ENCODE data around the gene RGS7.

RGS7 gene

DNA sequence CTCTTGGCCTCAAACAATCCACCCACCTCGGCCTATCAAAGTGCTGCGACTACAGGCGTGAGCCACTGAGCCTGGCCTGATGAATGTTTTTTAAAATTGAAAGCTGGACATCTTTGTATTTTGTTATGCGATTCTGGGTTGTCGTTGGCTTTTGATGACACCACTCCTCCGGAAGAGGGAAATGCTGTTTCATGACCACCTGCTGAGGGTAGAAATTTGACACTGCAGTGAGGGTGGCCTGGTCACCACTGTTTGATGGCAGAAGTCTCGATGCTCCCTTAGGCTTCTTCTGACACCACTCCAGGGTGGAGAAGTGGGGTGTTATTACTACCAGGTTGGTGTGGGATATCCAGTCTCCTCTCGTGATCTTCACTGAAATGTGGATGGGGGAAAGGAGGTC lies 357.2 kb downstream of the RGS7 start:
- no peak for DNase-seq (ENCODE audit: low read depth)
- H3K4me3 ChIP-seq (ENCODE audit: low read depth, low read length) = no peak overlapping the region
- TF ChIP-seq, protein P1, sequence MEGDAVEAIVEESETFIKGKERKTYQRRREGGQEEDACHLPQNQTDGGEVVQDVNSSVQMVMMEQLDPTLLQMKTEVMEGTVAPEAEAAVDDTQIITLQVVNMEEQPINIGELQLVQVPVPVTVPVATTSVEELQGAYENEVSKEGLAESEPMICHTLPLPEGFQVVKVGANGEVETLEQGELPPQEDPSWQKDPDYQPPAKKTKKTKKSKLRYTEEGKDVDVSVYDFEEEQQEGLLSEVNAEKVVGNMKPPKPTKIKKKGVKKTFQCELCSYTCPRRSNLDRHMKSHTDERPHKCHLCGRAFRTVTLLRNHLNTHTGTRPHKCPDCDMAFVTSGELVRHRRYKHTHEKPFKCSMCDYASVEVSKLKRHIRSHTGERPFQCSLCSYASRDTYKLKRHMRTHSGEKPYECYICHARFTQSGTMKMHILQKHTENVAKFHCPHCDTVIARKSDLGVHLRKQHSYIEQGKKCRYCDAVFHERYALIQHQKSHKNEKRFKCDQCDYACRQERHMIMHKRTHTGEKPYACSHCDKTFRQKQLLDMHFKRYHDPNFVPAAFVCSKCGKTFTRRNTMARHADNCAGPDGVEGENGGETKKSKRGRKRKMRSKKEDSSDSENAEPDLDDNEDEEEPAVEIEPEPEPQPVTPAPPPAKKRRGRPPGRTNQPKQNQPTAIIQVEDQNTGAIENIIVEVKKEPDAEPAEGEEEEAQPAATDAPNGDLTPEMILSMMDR (IDR thresholded peaks at IDR 0.05; ENCODE audit: insufficient read depth, low read depth, low read length, missing control alignments) = no peak

DNA sequence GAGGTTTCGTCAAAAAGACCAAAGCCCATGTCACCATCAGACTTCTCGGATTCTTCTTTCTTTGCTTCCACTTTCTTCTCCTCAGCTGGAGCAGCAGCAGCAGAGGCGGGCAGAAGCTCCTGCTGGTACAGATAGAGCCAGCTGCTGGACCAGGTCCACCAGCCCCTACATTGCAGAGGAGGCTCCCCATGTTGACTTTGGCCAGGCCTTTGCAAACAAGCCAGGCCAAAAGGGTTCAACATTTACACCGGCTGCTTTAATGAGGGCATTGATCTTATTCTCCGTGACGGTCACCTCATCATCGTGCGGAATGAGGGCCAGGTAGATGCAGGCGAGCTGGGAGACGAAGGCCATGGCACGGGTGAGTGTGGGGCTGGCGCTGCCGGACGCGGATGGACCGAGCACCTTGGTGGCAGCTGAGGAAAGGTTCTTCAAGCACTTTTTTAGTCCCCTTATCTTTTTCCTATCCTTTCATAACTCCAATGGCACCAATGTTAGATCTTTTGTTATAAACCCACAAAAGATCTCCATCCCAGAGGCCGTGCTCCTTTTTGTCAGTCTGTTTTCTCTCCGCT lies 358.5 kb downstream of the RGS7 start:
- TF ChIP-seq, protein P1 (IDR thresholded peaks at IDR 0.05; ENCODE audit: insufficient read depth, low read depth, low read length, missing control alignments) = no peak
- DNase-seq (ENCODE audit: low read depth) = no peak
- no peak overlapping the region for H3K4me3 ChIP-seq (ENCODE audit: low read depth, low read length)

DNA sequence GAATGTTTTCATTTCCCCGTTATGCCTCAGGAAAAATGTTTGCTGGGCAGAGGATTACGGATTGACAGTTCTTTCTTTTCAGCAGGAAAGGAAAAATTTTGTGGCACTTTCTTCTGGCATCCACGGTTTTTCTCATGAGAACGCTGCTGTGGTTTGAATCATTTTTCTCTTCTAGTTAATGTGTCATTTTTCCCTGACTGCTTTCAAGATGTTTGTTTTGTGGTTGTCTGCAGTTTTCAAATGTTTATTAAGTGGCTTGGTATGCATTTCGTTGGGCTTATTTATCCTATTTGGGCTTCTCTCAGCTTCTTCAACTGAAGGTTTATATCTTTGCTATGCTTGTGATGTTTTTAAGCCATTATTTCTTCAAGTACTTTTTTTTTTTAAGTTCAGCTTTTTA lies 359.0 kb downstream of the RGS7 start:
- DNase-seq (ENCODE audit: low read depth) = no peak
- H3K4me3 ChIP-seq (ENCODE audit: low read depth, low read length) = no peak overlapping the region
- TF ChIP-seq, protein P1 (IDR thresholded peaks at IDR 0.05; ENCODE audit: insufficient read depth, low read depth, low read length, missing control alignments) = no peak

DNA sequence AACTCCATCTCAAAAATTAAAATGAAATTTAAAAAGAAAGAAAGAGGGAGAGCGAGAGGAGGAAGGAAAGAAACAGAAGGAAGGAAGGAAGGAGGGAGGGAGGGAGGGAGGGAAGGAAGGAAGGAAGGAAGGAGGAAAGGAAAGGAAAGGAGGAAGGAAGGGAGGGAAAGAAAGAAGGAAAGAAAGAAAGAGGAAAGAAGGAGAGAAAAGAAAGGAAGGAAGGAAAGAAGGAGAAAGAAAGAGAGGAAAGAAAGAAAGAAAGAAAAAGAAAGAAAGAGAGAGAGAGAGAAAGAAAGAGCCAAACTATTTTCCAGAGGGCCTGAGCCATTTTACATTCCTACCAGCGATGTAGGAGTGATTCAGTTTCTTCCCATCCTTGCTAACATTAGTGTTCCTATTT lies 364.0 kb downstream of the RGS7 start:
- TF ChIP-seq, protein P1 (IDR thresholded peaks at IDR 0.05; ENCODE audit: insufficient read depth, low read depth, low read length, missing control alignments) = no peak
- H3K4me3 ChIP-seq (ENCODE audit: low read depth, low read length) = no peak overlapping the region
- no peak for DNase-seq (ENCODE audit: low read depth)

DNA sequence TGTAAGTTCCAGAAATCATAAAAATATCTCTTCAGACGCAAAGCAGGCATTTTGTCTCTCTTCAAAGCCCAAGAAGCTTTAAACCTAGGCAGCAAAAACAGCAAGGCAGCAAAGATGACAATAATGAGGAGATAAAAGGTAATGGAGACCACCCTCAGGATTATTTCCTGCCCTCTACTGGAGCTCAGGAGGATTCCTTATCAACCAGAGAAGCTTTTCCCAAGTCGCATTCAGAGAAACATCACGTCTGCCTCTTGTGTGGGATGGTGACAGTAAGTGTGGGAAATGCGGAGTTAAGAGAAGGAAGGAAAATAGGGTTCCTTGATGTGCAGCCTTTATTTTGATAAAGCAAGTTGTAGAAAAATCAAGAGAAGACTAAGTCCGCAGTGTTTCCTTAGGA lies 365.8 kb downstream of the RGS7 start:
- H3K4me3 ChIP-seq (ENCODE audit: low read depth, low read length) = no peak overlapping the region
- DNase-seq (ENCODE audit: low read depth) = no peak
- TF ChIP-seq, protein P1 (IDR thresholded peaks at IDR 0.05; ENCODE audit: insufficient read depth, low read depth, low read length, missing control alignments) = no peak

DNA sequence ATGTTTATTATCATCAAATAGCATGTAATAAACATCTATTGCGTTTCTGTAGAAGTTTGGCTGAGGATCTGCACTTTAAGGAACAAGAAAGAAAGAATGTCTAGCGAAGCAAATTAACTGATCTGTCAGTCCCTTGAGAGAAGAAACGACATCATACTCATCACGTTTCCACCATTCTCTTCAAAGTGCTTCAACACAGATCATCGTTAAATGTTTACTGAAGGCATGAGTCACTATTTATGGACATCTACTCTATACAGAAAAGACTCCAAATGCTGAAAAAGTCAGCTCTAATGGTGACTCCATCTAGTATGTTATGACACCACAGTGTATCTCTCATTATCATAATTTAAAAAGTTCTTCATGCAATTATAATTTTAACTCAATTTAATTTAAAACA lies 369.1 kb downstream of the RGS7 start:
- no peak for DNase-seq (ENCODE audit: low read depth)
- no peak overlapping the region for H3K4me3 ChIP-seq (ENCODE audit: low read depth, low read length)
- TF ChIP-seq, protein P1 (IDR thresholded peaks at IDR 0.05; ENCODE audit: insufficient read depth, low read depth, low read length, missing control alignments) = no peak

DNA sequence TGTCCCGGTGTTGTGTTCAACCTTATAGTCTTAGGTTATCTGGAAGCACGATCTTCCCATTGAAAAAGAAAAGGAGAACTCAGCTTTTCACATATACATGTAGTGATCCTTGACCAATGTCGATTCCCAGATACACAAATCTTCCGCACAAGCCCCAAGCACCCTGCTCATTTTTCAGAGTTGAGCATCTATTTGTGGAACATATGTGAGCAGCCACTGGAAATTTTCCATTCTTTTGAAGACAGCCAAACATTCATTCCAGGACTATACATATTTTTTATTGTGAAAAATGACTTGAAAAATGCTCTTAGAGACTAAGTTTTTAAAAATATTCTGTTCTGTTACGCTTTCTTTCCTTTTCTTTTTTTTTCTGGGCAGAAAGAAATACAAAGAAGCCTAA lies 371.9 kb downstream of the RGS7 start:
- H3K4me3 ChIP-seq (ENCODE audit: low read depth, low read length) = no peak overlapping the region
- DNase-seq (ENCODE audit: low read depth) = no peak
- TF ChIP-seq, protein P1 (IDR thresholded peaks at IDR 0.05; ENCODE audit: insufficient read depth, low read depth, low read length, missing control alignments) = no peak
